Fibroblast of lung (primary cell): ENCODE measurements around the gene CCDC89. TPM values are rescaled to one million over a fixed set of nuclear protein-coding genes. Genes with fewer than 3 reads are reported as not detected.

ENCODE experiments used
- DNase-seq, 2 donors: peaks; one replicate each; pipeline versions ENCODE4 v3.0.0 to v3.0.0-alpha.2; 2010; ENCODE audit warnings: low read depth in 2 of 2
- H2AFZ ChIP-seq: 2 replicates; pipeline ENCODE4 v1.5.1; 2012; ENCODE audit warnings: low read length, control low read depth, inconsistent platforms
- H3K27ac ChIP-seq: 2 replicates; pipeline ENCODE4 v1.5.1; 2011; ENCODE audit warnings: low read length, control low read depth; ENCODE audit not compliant: insufficient read depth
- H3K27me3 ChIP-seq: 2 replicates; pipeline ENCODE4 v1.5.1; 2011; ENCODE audit warnings: mild to moderate bottlenecking, low read length; ENCODE audit not compliant: control insufficient read depth, insufficient read depth
- H3K36me3 ChIP-seq: 2 replicates; pipeline ENCODE4 v1.5.1; 2011; ENCODE audit warnings: low read length; ENCODE audit not compliant: control insufficient read depth, insufficient read depth
- H3K4me1 ChIP-seq: 2 replicates; pipeline ENCODE4 v1.5.1; 2011; ENCODE audit warnings: low read length; ENCODE audit not compliant: control insufficient read depth, insufficient read depth; ENCODE audit errors: extremely low read depth
- H3K4me2 ChIP-seq: 2 replicates; pipeline ENCODE4 v1.5.1; 2011; ENCODE audit warnings: low read length, control low read depth; ENCODE audit not compliant: insufficient read depth; ENCODE audit errors: extremely low read depth
- H3K4me3 ChIP-seq, 4 experiments: fragments of 200-600 bp in 1 of 4; sonication (generic) in 1 of 4; replicated peaks in 1 of 4; 2 replicates each; pipeline ENCODE4 v1.5.1; 2011 to 2016; ENCODE audit warnings: low read length in 4 of 4, low read depth in 3 of 4, mild to moderate bottlenecking in 3 of 4, control low read depth in 2 of 4, inconsistent platforms in 1 of 4, mixed read lengths in 1 of 4; ENCODE audit not compliant: insufficient read depth in 1 of 4; ENCODE audit errors: control extremely low read depth in 1 of 4
- H3K79me2 ChIP-seq: 2 replicates; pipeline ENCODE4 v1.5.1; 2012; ENCODE audit warnings: mild to moderate bottlenecking, low read length, inconsistent platforms; ENCODE audit not compliant: control insufficient read depth, insufficient read depth
- H3K9ac ChIP-seq: 2 replicates; pipeline ENCODE4 v1.5.1; 2011; ENCODE audit warnings: mild to moderate bottlenecking, low read length, control low read depth; ENCODE audit not compliant: insufficient read depth
- H3K9me3 ChIP-seq: 2 replicates; pipeline ENCODE4 v1.5.1; 2012; ENCODE audit warnings: low read depth, low read length; ENCODE audit not compliant: control insufficient read depth, insufficient read depth
- H4K20me1 ChIP-seq: 2 replicates; pipeline ENCODE4 v1.5.1; 2011; ENCODE audit warnings: low read length; ENCODE audit not compliant: control insufficient read depth, insufficient read depth; ENCODE audit errors: extremely low read depth
- CTCF ChIP-seq, 2 donors: IDR thresholded peaks in 1 of 2; conservative IDR thresholded peaks in 1 of 2; 1 replicate in 1 of 2; 2 replicates in 1 of 2; pipeline ENCODE4 v1.5.1; 2011 to 2012; ENCODE audit warnings: low read length in 2 of 2, control low read depth in 1 of 2, inconsistent platforms in 1 of 2, low read depth in 1 of 2, mild to moderate bottlenecking in 1 of 2
- EZH2 ChIP-seq: IDR thresholded peaks from 2 replicates; pipeline ENCODE4 v1.5.1; 2012; ENCODE audit warnings: low read length, control low read depth, mild to moderate bottlenecking; ENCODE audit errors: missing control alignments
- polyA plus RNA-seq, 2 donors: library from polyadenylated mRNA; depleted of rRNA in 1 of 2; stranded (reverse) in 1 of 2; unstranded in 1 of 2; fragments of >200 nt; gene quantifications; 2 replicates each; pipeline ENCODE4 v1.2.1, GENCODE V29; 2011 to 2012; ENCODE audit warnings: missing spikeins in 1 of 2
- total RNA-seq: library from RNA; depleted of rRNA; stranded (reverse); fragments of >200 nt; gene quantifications from 2 replicates; pipeline ENCODE4 v1.2.1, GENCODE V29; 2014

The CCDC89 gene
- total and polyA plus RNA-seq, 2 donors (not counting 1 experiment from before 2014, with no cell fraction given) = 2.3 to 4.1 TPM

GRCh38 chr11:85721191-85721590, 35.2 kb upstream of the CCDC89 start:
- Histone ChIP-seq H3K4me2 (no peak overlapping the region), H3K9me3 (no peaks in the 10 kb centered on the region), H2AFZ (no peak overlapping the region), H3K27ac (no peak overlapping the region), H3K9ac (no peak overlapping the region), H3K4me3 (no peak overlapping the region), H3K36me3 (no peaks in the 10 kb centered on the region), H3K4me1 (peaks cover 4% of the 10 kb centered on the region), H3K27me3 (no peaks in the 10 kb centered on the region), H3K79me2 (peaks cover 21% of the 10 kb centered on the region), H4K20me1 (no peaks in the 10 kb centered on the region)
- DNase-seq = no peak
- TF ChIP-seq EZH2 (no peak), CTCF (conservative IDR thresholded peaks at IDR 0.05 in 1 of 2, IDR thresholded peaks at IDR 0.05 in 1 of 2; ENCODE audit: low read depth in 1 of 2, low read length in 2 of 2) (no peak)

- no peaks in the 10 kb centered on the region for H3K36me3 ChIP-seq
- DNase-seq = peak; percentile 97 to 100
- H3K4me1 ChIP-seq = peaks cover 4% of the 10 kb centered on the region
- peak overlapping the region; percentile 99 for H3K27ac ChIP-seq
- no peaks in the 10 kb centered on the region for H4K20me1 ChIP-seq
- peak overlapping the region; percentile 65 to 91 (median 83) for H3K4me3 ChIP-seq
- H3K27me3 ChIP-seq = no peaks in the 10 kb centered on the region
- H3K9me3 ChIP-seq = no peaks in the 10 kb centered on the region
- peak overlapping the region; percentile 88 for H3K9ac ChIP-seq
- no peak overlapping the region for H2AFZ ChIP-seq
- peak overlapping the region; percentile 89 for H3K4me2 ChIP-seq
- TF ChIP-seq CTCF (conservative IDR thresholded peaks at IDR 0.05 in 1 of 2, IDR thresholded peaks at IDR 0.05 in 1 of 2; ENCODE audit: low read depth in 1 of 2, low read length in 2 of 2) (no peak), EZH2 (no peak)
- peaks cover 37% of the 10 kb centered on the region for H3K79me2 ChIP-seq
These were observed 33.2 kb upstream of the CCDC89 start for GRCh38 chr11:85718991-85719807.

- no peak overlapping the region for H2AFZ ChIP-seq
- no peaks in the 10 kb centered on the region for H4K20me1 ChIP-seq
These were observed 32.3 kb upstream of the CCDC89 start for GRCh38 chr11:85718126-85718943.

More at GRCh38 chr11:85718126-85718943, 32.3 kb upstream of the CCDC89 start:
- H3K27ac ChIP-seq = peak overlapping the region; percentile 99
- H3K4me1 ChIP-seq = peaks cover 6% of the 10 kb centered on the region
- peak overlapping the region; percentile 65 to 91 (median 83) for H3K4me3 ChIP-seq
- H3K4me2 ChIP-seq = peak overlapping the region; percentile 89
- peak overlapping the region; percentile 88 for H3K9ac ChIP-seq
- peaks cover 44% of the 10 kb centered on the region for H3K79me2 ChIP-seq
- peak in 1 of 2 donors; percentile 28 for DNase-seq
- H3K36me3 ChIP-seq = peaks cover 7% of the 10 kb centered on the region
- no peak for TF ChIP-seq EZH2
- TF ChIP-seq CTCF (conservative IDR thresholded peaks at IDR 0.05 in 1 of 2, IDR thresholded peaks at IDR 0.05 in 1 of 2; ENCODE audit: low read depth in 1 of 2, low read length in 2 of 2) = no peak
- no peaks in the 10 kb centered on the region for H3K9me3 ChIP-seq
- H3K27me3 ChIP-seq = no peaks in the 10 kb centered on the region
